D721Med (cell line): ENCODE data around the gene RPS6KB1.
"Not testable (repeated sequence)": the region's sequence is repeated elsewhere in the genome, so short reads cannot be mapped to it uniquely, and the experiment has no call there.

ENCODE experiments used
- DNase-seq: peaks from one replicate; pipeline ENCODE4 v3.0.0; 2011; ENCODE audit warnings: low spot score; ENCODE audit not compliant: insufficient read length
- FAIRE-seq: peaks from 2 replicates; lab custom pipeline; 2011; peaks lifted over from hg19 to GRCh38; lab: Jason Lieb, UNC
- TF ChIP-seq, protein P1 (sequence below): IDR thresholded peaks from 2 replicates; pipeline ENCODE4 v1.5.1; 2012; ENCODE audit warnings: mild to moderate bottlenecking, control low read depth; ENCODE audit not compliant: insufficient read depth; ENCODE audit errors: missing control alignments

Gene RPS6KB1

GRCh38 chr17:59859444-59860025 lies 33.4 kb upstream of the RPS6KB1 start:
- TF ChIP-seq, protein P1, sequence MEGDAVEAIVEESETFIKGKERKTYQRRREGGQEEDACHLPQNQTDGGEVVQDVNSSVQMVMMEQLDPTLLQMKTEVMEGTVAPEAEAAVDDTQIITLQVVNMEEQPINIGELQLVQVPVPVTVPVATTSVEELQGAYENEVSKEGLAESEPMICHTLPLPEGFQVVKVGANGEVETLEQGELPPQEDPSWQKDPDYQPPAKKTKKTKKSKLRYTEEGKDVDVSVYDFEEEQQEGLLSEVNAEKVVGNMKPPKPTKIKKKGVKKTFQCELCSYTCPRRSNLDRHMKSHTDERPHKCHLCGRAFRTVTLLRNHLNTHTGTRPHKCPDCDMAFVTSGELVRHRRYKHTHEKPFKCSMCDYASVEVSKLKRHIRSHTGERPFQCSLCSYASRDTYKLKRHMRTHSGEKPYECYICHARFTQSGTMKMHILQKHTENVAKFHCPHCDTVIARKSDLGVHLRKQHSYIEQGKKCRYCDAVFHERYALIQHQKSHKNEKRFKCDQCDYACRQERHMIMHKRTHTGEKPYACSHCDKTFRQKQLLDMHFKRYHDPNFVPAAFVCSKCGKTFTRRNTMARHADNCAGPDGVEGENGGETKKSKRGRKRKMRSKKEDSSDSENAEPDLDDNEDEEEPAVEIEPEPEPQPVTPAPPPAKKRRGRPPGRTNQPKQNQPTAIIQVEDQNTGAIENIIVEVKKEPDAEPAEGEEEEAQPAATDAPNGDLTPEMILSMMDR = peak; percentile 48
- FAIRE-seq = no peak
- no peak for DNase-seq

DNA sequence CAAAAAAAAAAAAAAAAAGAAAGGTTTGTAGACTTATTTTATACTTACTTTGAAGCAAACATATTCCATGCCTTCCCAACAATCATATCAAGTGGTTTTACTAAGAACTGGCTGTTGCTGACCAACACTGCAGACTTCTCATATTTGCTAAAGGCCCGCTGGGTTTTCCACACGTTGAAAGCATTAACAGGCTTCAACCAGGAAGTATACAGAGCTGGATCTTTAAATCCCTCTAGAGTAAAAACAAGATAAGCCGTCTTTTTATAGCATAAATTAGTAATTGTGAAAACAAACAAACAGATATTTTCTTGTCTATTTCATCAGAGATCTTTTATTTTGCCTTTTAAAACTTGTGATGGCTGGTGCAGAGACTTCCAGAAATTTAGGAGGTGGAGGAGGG lies 29.3 kb upstream of the RPS6KB1 start:
- TF ChIP-seq, protein P1 = no peak
- FAIRE-seq (no peak), DNase-seq (no peak)

DNA sequence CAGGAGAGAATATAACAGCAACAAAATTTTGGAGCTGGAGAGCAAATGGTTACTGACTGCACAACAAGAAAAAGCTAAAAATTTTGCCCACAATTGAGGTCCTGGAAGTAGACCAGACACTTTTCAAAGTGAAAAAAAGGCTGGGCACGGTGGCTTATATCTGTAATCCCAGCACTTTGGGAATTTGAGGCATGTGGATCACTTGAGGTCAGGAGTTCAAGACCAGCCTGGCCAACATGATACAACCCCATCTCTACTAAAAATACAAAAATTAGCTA lies 23.0 kb upstream of the RPS6KB1 start:
- TF ChIP-seq, protein P1 = no peak
- DNase-seq = no peak
- FAIRE-seq = no peak

DNA sequence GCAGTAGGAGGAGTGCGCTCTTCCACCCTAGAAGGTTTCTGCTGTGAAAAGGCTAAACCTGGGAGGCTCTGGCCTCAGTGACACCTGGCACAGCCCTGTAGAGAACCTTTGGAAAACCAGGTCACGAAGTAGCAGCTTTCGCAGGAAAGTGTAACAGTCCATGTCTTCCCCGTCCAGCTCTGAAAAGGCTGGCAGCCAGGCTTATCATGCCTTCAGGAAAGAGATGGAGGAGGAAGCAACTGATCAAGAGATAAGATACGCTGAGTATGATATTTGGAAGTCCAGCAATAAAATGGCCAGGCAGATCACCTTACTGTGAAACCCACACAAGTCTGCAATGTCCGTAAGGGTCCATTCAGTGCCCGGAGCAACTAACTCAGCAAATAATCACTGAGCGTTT lies 22.4 kb upstream of the RPS6KB1 start:
- DNase-seq = no peak
- FAIRE-seq = no peak
- TF ChIP-seq, protein P1 = no peak

- TF ChIP-seq, protein P1 = no peak
- DNase-seq (no peak), FAIRE-seq (no peak)
Observed at GRCh38 chr17:59872351-59872750, 20.6 kb upstream of the RPS6KB1 start.

DNA sequence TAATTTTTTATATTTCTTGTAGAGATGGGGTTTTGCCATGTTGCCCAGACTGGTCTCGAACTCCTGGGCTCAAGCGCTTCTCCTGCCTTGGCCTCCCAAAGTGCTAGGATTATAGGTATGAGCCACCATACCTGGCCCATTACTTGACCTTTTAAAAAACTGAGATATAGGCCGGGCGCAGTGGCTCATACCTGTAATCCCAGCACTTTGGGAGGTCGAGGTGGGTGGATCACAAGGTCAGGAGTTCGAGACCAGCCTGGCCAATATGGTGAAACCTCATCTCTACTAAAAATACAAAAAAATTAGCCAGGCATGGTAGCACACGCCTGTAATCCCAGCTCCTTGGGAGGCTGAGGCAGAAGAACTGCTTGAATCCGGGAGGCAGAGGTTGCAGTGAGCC lies 19.5 kb upstream of the RPS6KB1 start:
- not testable (repeated sequence) for DNase-seq, FAIRE-seq

DNA sequence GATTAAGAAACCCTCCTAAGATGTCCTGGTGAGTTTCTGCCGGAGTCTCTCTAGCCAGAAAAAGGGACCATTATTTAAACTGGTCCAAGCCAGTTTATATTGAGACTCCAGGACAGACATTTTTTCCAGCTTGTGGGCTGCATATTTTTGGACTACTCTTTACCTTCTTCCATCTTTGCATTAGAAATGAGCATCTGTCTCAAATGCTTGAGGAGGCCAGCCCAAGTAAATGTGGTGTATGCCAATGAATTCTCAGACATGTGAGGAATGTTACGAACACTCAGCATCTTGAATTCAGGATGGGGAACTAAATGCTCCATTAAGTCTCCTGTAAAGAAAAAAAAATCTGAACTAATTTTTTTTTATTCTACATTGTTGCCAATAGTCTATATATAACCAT lies 18.5 kb upstream of the RPS6KB1 start:
- TF ChIP-seq, protein P1 = no peak
- DNase-seq (no peak), FAIRE-seq (no peak)

DNA sequence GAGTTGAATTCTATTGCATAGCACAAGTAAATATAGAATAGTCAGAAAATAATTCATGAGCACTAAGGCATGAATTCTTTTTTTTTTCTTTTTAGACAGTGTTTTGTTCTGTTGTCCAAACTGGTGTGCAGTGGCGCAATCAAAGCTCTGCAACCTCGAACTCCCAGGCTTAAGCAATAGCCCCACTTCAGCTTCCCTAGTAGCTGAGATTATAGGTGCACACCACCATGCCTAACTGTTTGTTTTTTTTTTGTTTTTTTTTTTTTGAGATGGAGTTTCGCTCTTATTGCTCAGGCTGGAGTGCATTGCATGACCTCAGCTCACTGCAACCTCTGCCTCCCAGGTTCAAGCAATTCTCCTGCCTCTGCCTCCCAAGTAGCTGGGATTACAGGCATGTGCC lies 16.8 kb upstream of the RPS6KB1 start:
- no peak for DNase-seq
- FAIRE-seq = no peak
- TF ChIP-seq, protein P1 = no peak
